Non-pigmented ciliary epithelial cell (primary cell): ENCODE data around the gene TMEM108.

ENCODE experiments used
- DNase-seq: peaks from one replicate; pipeline ENCODE4 v3.0.0-alpha.2; 2010; ENCODE audit warnings: low read depth

Gene TMEM108

GRCh38 chr3:133162670-133163305, 124.6 kb downstream of the TMEM108 start:
- no peak for DNase-seq

GRCh38 chr3:133167340-133168024, 129.3 kb downstream of the TMEM108 start:
- DNase-seq = no peak

GRCh38 chr3:133168025-133168401, 129.8 kb downstream of the TMEM108 start:
- no peak for DNase-seq

DNA sequence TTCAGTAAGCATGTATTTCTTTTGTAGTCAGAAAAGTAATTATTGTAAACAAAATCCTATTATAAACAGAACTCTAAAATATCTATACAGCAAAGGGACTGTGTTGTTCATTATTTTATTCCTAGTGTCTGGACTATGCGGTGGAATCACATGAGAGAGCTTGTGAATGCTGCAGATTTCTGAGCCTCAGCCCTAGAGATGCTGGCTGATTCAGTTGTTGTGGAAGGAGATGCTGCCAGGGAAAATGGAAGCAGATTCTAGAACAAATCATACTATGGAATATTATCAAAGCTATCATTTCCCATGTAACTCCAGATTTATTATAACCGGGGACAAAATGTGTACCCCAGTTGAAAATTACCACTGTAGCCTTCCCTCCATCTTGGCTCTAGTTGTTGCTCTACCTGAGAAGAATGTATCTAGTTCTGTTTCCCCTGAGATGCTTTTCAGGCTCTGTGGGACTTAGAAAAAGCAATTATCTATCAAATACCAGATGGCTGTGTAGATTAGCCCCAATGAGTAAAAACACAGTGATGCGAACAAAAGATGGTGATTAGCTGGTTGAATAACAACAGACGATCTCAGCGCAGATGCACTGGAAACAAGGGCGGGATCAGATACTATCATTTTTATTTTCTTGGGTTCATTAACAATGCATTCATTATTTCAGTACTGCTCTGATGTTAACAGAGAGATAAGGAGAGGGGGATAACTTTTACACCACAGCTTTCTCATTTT, 131.3 kb downstream of the TMEM108 start:
- no peak for DNase-seq

DNA sequence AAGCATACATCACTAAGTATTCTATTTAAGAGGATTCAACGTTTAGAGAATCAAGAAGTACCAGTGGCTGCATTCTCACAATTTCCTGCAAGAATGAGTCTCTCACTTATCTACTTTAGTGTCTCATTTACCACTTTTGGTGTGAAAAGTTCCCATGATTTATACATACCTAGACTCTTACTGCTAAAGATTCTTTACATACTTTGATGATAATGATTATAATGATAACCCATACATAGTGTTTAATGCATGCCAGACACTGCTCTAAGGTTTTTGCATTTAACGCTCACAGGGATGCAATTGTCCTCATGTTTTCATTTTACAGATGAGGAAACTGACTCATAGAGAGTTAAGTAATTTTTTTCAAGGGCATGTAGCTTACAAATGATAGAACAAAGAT, 133.6 kb downstream of the TMEM108 start:
- DNase-seq = no peak

- no peak for DNase-seq
Measured at GRCh38 chr3:133181392-133182150, 143.4 kb downstream of the TMEM108 start.

DNA sequence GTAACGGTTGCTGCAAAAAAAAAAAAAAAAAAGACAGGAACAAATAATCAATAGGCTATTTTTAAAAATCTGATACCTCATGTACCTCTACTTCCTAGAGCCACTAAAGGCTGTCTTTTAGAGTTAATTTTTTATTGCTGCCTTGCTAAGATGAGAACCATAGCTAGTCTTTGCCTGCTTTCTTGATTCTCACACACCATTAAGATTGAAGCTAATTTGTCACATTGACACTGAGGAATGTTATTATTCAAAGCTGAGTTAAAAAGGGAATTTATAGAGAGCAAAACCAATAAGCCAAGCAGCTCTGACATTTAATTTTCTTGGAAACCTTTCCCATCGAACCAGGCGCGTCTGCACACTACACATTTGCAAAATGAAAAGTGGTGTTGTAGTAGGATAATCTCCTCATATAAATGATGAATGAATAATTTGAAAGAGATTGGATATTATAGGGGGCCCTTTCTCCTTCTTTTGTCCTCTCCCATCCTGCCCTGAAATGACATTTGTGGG, 149.7 kb downstream of the TMEM108 start:
- DNase-seq = no peak

GRCh38 chr3:133188996-133189395, 150.8 kb downstream of the TMEM108 start:
- DNase-seq = no peak

GRCh38 chr3:133189893-133190292, 151.7 kb downstream of the TMEM108 start:
- DNase-seq = no peak

DNA sequence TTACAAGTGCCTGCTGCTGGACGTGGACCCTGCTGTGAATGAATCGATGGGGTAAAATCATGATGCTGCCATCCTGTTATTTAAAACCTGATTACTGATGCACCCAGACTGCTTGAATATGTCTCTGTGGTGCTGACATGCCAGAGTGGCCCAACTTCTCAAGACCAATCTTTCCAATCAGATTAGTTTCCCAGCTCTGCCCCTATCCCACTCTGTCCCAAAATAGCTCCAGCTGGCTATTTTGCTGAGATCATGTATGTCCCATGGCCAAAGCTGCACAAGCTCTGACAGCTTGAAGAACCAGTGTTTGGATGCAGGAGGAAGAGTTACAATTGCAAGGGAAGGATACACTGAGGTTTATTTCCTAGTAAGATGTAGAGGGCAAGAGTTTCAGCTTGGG, 153.6 kb downstream of the TMEM108 start:
- DNase-seq = no peak

DNA sequence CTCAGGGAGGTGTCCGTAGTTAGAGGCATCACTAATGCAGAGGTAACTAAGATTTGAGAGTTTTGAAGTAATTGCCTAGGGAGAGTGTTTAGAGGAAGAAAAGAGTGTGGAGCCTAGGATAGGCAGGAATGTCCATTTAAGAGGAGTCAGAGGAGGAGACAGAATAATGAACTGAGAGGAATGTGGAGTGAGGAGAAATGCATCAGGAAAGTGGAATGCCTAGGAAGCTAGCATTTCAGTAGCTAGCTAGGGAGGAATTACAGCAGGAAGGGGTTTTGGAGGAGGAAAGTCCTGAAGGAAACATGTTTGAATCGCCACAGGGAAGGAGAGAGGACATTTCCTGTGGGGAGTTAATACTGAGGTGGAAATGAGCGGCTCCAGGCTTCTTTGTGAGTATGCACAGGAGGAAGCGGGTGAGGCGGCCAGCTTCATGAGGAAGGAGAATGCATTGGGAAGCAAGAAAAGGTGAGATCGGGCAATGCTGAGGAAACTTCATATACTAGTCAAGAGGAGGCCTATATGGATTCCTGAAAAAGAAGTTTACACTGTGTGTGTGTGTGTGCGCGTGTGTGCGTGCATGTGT, 154.3 kb downstream of the TMEM108 start:
- DNase-seq = no peak

- no peak for DNase-seq
Measured at GRCh38 chr3:133192967-133193366, 154.8 kb downstream of the TMEM108 start.

GRCh38 chr3:133196527-133196926, 158.3 kb downstream of the TMEM108 start:
- no peak for DNase-seq

GRCh38 chr3:133197619-133198018, 159.4 kb downstream of the TMEM108 start:
- no peak for DNase-seq

DNA sequence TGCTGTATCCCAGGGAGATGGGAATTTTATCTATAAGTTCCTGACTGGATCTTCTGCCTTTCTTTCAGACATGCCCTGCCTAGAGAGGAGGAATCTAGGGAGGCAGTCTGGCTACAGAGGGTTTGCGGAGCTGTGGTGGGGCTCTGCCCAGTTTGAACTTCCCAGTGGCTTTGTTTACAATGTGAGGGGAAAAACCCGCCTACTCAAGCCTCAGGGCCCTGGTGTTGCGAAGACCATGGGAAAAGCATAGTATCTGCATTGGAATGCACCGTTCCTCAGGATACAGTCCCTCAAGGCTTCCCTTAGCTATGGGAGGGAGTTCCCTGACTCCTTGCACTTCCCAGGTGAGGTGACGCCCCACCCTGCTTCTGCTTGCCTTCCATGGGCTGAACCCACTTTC, 168.7 kb downstream of the TMEM108 start:
- no peak for DNase-seq

GRCh38 chr3:133208184-133208583, 170.0 kb downstream of the TMEM108 start:
- no peak for DNase-seq

GRCh38 chr3:133209871-133210550, 171.8 kb downstream of the TMEM108 start:
- DNase-seq = no peak

GRCh38 chr3:133210656-133211055, 172.5 kb downstream of the TMEM108 start:
- no peak for DNase-seq

GRCh38 chr3:133211449-133211848, 173.3 kb downstream of the TMEM108 start:
- no peak for DNase-seq

- no peak for DNase-seq
Measured at GRCh38 chr3:133211856-133212255, 173.7 kb downstream of the TMEM108 start.

GRCh38 chr3:133213937-133214336, 175.7 kb downstream of the TMEM108 start:
- DNase-seq = no peak
